Colon (tissue), 2 donors: ENCODE results near the gene NRXN2.

ENCODE experiments used
- FAIRE-seq: peaks from 2 replicates; lab custom pipeline; 2012; peaks lifted over from hg19 to GRCh38; lab: Jason Lieb, UNC
- donor health status: control.
- donor health status: control.

The NRXN2 gene

GRCh38 chr11:64588701-64589100 is 134.3 kb downstream of the NRXN2 start:
- FAIRE-seq, result no peak

- FAIRE-seq, result no peak
Measured at GRCh38 chr11:64586366-64586765, 136.6 kb downstream of the NRXN2 start.

DNA sequence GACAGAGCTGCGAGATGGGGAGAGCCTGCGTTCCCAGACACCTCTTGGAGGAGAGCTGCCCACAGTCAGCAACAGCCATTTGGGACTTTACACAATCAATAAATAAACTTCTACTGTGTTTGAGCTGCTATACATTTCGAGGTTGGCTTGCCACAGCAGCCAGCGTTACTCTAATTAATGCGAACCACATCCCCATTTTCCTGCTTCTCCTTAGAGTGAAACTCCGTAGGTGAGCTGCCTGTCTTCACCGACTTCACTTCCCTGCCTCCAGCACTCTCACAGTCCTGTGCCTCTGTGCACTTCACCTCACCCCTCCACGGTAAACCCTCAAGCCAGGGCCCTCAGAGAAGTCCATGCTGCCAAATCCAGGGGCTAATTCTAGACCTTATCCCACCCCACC is 137.8 kb downstream of the NRXN2 start:
- FAIRE-seq, result no peak

- FAIRE-seq, result no peak
Measured at GRCh38 chr11:64583296-64584262, 139.4 kb downstream of the NRXN2 start.

DNA sequence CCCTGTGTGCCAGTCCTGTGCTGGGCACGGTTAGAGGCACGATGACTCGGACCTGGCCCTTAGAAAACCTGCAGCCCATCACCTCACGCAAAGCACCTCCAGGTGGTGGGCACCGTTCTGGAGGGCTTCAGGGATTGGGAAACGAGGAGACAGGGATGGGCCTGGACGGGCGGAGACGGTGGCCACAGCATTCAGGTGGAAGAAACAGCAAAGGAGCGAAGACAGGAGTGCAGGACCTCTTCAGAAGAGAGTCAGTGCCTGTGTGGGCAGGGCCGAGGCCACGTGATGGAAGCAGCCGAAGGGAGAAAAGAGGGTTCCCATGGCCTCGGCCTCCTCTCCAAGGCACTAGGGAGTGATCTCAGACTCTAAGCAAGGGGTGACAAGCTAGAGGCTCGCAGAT is 140.1 kb downstream of the NRXN2 start:
- no peak for FAIRE-seq

DNA sequence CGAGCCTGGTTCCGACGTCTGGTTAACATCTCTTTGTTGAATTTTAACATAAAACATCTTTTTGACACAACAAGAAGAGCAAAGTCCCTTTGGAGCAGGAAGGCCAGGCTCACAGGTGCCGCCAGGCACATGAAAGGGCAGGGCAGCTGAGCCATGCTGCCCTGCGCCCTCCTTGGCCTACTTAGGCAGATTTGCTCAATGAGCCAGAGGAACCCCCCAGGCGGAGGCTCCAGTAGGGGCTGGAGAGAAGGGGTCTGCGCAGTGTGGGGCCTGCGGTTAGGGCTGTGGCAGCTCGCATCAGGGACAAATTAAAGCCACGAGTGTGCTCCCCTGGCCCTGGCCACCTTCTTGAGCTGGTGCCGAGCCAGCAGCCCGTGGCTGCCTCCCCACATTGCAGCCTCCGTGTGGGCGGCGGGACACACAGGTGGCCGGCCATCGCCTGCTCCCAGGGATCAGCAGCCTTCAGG is 141.9 kb downstream of the NRXN2 start:
- no peak for FAIRE-seq

DNA sequence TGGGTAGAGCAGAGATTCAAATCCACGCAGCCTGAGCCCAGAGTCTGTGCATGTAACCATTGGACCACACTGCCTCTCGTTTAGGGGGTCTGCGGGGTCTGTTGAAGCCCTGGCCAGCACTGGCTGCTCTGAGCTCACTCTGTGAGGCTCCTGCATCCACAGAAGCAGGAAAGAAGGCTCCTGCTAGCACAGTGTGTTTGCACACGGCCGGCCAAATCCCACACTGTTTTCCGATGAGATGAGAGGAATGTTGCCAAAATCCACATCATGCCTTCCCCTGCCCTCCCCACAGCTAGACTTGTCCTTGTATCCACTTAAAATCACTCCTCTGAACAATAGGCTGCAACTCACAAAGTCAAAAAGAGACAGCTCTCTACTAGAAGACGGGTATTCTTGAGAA is 142.6 kb downstream of the NRXN2 start:
- FAIRE-seq, result no peak

- FAIRE-seq, result no peak
Measured at GRCh38 chr11:64577202-64577601, 145.8 kb downstream of the NRXN2 start.

- no peak for FAIRE-seq
Measured at GRCh38 chr11:64572143-64572542, 150.9 kb downstream of the NRXN2 start.

- FAIRE-seq, result no peak
Measured at GRCh38 chr11:64571410-64572091, 151.4 kb downstream of the NRXN2 start.

DNA sequence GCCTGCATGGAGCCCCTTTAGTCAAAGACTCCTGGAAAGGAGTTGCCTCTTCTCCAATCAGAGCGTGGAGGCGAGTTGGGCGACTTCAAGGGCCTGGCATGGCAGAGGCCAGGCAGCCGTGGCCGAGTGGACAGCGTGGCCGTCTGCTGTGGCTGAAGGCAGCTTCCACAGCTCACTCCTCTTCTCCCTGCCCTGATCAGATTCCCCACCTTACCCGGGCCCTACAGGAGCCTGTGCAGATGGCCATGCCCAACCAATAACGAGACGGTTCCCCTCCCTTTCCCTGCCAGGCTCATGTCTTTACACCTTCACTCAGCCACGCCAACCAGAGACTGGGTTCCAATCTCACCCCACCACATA is 152.0 kb downstream of the NRXN2 start:
- no peak for FAIRE-seq

DNA sequence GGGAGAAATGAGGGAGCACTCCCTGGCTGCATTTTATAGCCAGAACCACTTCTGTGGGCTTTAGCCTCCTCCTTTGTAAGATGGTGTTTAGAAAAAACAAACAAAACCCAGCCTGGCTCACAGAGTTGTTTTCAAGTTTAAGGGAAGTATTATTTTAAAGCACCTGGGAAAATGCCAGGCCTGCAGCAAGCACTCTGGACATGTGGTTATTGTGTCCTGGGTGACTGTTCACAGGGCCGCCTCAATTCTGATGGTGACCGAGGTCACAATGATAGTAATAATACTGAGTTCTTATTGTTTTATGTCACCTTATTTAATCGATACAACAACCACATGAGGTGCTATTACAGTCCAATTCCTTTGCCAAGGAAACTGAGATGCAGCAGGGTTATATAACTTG is 152.7 kb downstream of the NRXN2 start:
- no peak for FAIRE-seq

DNA sequence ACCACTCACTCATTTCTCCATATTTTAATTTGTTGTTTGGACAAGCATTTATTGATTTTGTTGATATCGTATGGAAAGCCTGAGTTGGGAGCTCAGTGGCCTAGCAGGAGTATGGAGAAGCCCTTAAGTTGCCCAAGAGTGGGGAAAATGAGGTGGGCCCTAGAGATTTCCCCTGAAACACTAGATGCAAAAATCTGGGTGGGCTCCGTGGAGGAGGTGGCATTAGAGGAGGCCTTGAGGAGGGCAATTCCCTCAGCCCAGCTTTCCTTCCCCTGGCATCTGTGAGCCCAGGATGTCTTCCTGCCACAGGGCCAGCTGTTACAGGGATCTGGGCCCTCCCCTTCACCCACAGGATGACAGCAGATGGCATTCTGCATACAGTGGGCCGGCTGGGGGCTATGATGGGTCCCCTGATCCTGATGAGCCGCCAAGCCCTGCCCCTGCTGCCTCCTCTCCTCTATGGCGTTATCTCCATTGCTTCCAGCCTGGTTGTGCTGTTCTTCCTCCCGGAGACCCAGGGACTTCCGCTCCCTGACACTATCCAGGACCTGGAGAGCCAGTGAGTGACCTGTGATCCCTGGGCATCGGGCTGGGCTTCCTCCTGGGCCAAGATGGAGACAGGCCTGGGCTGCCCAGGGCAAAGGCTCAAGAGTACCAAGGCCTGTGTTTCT is 153.6 kb downstream of the NRXN2 start:
- FAIRE-seq, result no peak

DNA sequence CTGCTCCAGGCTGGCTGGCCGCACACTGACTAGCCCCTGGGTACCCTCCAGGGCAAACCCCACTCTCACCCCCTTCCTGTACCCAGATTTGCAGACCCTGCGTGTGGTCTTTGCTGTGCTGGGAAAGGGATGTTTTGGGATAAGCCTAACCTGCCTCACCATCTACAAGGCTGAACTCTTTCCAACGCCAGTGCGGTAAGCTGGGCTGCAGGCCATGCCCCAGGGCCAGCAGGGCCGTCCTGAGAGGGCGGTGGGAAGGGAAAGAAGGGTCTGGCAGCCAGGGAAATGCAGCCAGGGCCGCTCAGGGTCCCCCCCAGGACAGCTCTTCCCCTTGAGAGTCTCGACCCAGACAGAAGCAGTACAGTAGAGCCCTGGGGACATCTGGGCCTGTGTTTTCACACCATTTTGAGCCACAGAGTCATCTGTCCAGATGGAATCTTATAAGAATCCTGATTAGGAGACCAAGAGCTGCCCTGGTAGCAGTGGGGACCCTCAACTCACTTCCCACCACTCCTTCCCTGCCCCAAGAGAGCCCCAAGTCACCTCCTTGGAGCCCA is 154.3 kb downstream of the NRXN2 start:
- no peak for FAIRE-seq

DNA sequence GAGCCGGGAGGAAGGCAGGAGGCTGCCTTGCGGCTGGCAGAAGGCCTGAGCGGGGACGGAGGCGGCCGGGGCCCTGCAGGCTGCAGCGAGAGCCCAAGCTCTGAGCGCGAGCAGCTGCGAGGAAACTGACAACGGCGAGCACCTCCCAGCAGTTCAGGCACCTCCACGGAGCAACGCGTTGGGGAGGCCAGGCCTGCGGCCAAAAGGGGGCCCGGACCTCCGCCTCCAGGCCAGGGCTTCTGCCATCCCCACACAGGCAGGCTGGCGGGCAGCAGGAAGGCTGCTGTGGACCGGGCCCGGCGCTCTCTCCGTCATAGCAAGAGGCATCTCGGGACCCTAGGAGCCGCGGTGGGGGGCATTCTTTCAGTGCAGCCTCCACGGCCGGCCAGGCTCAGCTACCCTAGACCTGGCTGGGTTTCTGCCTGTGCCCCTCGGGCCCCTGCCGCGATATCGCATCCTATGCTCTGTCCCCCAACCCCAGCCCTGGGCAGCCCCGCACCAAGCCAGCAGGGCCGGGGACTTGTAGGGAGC is 154.9 kb downstream of the NRXN2 start:
- no peak for FAIRE-seq

GRCh38 chr11:64566915-64567891 is 155.8 kb downstream of the NRXN2 start:
- FAIRE-seq, result no peak

DNA sequence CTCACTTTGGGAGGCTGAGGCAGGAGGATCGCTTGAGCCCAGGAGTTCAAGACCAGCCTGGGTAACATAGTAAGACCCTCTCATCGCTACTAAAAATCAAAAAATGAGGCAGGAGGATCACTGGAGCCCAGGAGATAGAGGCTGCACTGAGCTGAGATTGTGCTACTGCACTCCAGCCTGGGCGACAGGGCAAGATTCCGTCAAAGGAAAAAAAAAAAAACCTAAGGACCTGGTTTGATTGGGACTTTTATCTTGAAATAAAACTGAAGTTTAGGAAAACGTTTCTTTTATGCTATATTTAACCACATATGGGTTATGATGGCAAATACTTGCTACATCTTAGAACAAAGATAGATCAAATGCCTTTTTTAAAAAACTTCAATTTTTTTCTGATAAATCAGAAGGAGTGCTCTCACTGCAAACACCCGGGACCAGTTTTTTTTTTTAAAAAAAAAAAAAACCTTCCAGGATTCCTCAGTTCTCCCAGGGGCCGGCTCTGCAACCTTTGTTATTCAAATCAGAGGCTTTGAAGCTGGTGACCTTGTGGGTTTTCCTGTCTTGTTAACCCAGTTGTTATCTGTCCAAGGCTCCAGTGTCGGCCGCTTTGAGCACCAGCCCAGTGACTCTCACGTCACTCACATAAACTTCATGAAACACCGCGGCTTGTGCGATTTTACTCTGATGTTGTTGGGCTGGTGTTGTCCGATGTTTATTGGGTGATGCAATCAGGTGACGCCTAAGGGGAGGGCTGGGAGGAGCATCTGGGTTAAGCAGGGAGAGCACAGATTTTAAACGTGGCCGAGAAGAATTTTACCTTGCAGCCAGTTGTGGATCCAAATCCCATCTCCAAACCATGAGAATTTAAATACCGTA is 156.7 kb downstream of the NRXN2 start:
- FAIRE-seq, result no peak

- no peak for FAIRE-seq
Measured at GRCh38 chr11:64564947-64565889, 157.8 kb downstream of the NRXN2 start.

GRCh38 chr11:64564419-64564818 is 158.6 kb downstream of the NRXN2 start:
- no peak for FAIRE-seq
